ENCODE measurements around the gene TMEM63A. TPM values are rescaled to one million over a fixed set of nuclear protein-coding genes. Genes with fewer than 3 reads are reported as not detected.
"Not testable (repeated sequence)": the region's sequence is repeated elsewhere in the genome, so short reads cannot be mapped to it uniquely, and the experiment has no call there.

Gene TMEM63A
- total RNA-seq, 3 donors from 2014 or later (not counting 1 experiment from before 2014, with no cell fraction given): 101 to 166 (median 113) TPM

DNA sequence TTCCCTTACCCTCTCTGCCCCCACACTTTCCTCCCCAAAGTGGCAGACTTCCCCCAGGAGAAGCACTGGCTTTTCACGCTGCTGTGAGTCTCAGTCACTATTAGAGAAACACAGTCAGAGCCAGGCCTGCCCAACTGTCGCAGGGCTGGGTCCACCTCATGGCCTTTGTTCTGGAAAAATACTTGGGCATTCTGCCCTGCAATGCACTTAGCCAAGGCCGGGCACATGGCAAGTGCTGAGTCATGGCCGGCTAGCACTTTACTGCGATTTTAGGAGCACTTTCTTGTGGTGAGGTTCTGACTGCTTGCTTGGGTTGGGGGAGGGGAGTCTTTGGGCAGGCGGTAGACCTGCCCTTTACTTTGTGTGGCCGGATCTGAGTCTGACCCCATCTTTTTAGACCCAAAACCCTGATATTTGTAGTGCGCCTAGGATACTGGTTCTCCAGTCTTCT lies 64.5 kb downstream of the TMEM63A start:
- WGBS (ENCODE audit: insufficient coverage): 58% methylated on average over 8 of the region's 8 CpGs
- H3K36me3 Mint-ChIP-seq: no peaks in the 10 kb centered on the region
- TF ChIP-seq, protein P1, sequence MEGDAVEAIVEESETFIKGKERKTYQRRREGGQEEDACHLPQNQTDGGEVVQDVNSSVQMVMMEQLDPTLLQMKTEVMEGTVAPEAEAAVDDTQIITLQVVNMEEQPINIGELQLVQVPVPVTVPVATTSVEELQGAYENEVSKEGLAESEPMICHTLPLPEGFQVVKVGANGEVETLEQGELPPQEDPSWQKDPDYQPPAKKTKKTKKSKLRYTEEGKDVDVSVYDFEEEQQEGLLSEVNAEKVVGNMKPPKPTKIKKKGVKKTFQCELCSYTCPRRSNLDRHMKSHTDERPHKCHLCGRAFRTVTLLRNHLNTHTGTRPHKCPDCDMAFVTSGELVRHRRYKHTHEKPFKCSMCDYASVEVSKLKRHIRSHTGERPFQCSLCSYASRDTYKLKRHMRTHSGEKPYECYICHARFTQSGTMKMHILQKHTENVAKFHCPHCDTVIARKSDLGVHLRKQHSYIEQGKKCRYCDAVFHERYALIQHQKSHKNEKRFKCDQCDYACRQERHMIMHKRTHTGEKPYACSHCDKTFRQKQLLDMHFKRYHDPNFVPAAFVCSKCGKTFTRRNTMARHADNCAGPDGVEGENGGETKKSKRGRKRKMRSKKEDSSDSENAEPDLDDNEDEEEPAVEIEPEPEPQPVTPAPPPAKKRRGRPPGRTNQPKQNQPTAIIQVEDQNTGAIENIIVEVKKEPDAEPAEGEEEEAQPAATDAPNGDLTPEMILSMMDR (IDR thresholded peaks at IDR 0.05): no peak
- intact Hi-C loops (cut with micrococcal nuclease): no loop called here
- no peaks in the 10 kb centered on the region for H3K9me3 Mint-ChIP-seq
- DNase-seq: no peak
- no peaks in the 10 kb centered on the region for H3K9me3 ChIP-seq (ENCODE audit: control insufficient read depth, insufficient read depth, low read length)
- no peaks in the 10 kb centered on the region for H3K27me3 Mint-ChIP-seq (ENCODE audit: low read depth in 2 of 2)
- no peaks in the 10 kb centered on the region for H3K4me1 Mint-ChIP-seq
- H3K27ac Mint-ChIP-seq: no peak overlapping the region
- H3K36me3 ChIP-seq (ENCODE audit: control insufficient read depth, insufficient read depth, low read length): no peaks in the 10 kb centered on the region
- ATAC-seq: no peak
- no peak overlapping the region for H3K27ac ChIP-seq (ENCODE audit: low read length)
- no peak overlapping the region for H3K4me3 ChIP-seq (ENCODE audit: low read length)
- H3K4me3 Mint-ChIP-seq: no peak overlapping the region
- no peaks in the 10 kb centered on the region for H3K27me3 ChIP-seq (ENCODE audit: control insufficient read depth, insufficient read depth, low read length)
- no peaks in the 10 kb centered on the region for H3K4me1 ChIP-seq (ENCODE audit: control insufficient read depth, insufficient read depth, low read length)

DNA sequence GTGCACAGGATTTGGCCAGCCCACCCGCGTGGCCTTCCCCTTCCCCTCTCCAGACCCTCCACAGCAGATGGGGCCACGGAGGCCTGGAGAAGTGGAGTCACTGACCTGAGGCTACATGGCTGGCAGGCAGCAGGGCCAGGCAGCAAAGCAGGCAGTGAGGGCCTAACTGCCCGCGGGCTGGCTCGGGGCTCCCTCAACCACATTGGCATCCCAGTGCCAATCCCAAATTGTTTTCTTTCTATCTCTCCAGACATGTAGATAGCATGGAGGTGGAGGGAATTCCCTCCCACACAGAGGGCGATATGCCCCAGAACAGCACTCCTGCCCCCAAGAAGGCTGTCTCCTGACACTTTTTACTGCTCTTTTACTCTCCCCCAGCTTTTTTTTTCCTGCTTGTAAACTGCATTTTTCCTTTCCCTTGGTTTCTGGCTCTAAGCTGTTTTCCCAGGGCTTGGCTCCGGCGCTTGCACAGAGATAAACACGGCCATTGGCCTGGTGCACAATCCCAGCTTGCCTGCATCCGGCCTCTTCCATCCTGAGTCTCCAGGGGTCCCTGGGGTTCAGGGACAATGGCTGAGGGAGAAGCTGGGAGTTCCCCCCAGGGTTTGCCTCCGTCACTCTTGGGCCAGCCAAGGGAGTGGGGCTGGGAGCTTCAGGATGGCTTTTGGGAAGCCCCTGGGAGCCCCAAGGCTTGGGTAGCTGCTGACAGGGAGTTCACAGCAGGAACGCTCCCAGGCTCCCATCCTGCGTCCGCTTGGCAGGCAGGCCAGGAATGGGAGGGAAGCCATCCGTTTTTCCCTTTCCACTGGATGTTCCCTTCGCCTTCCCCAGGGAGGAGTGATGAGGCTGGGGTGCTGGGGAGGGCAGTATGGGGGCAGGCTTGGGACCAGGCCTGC lies 65.3 kb downstream of the TMEM63A start:
- no peaks in the 10 kb centered on the region for H3K9me3 Mint-ChIP-seq
- no peak overlapping the region for H3K27ac ChIP-seq (ENCODE audit: low read length)
- WGBS (ENCODE audit: insufficient coverage): 94% methylated on average over 17 of the region's 17 CpGs

DNA sequence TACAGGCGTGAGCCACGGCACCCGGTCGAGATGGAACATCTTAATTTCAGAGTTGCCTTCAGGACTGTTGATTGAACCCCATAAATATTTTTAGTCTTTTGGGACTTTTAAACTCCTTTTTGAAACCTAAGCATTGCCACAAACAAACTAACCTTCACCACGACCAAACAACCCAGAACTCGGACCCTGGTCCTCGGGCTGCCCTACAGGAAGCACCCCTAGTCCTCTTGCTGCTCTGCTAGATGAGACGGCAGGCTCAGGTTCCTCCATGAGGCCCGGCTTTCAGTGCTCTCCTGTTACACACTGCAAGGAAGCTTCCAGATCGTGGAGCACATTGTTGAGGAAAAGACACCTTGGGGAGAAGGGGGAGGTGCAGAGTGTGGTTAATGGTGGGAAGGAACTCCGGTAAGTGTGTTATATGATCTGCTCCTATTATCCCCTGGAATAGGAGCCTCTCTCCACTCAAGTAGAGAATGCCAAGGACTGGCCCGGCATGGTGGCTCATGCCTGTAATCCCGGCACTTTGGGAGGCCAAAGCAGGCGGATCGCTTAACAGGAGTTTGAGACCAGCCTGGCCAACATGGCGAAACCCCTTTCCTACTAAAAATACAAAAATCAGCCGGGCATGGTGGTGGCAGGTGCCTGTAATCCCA lies 66.5 kb downstream of the TMEM63A start:
- DNase-seq (no peak), ATAC-seq (no peak)
- Histone ChIP-seq H3K27ac (ENCODE audit: low read length) (no peak overlapping the region), H3K4me3 (ENCODE audit: low read length) (no peak overlapping the region), H3K9me3 (ENCODE audit: control insufficient read depth, insufficient read depth, low read length) (no peaks in the 10 kb centered on the region), H3K27me3 (ENCODE audit: control insufficient read depth, insufficient read depth, low read length) (no peaks in the 10 kb centered on the region), H3K4me1 (ENCODE audit: control insufficient read depth, insufficient read depth, low read length) (peaks cover 7% of the 10 kb centered on the region), H3K36me3 (ENCODE audit: control insufficient read depth, insufficient read depth, low read length) (no peaks in the 10 kb centered on the region)
- intact Hi-C loops (cut with micrococcal nuclease): no loop called here
- TF ChIP-seq, protein P1 (IDR thresholded peaks at IDR 0.05): no peak
- WGBS (ENCODE audit: insufficient coverage): 89% methylated on average over 17 of the region's 17 CpGs
- peaks cover 4 to 5% of the 10 kb centered on the region in 2 donors for H3K4me1 Mint-ChIP-seq
- H3K27ac Mint-ChIP-seq: no peak overlapping the region
- no peak overlapping the region for H3K4me3 Mint-ChIP-seq
- no peaks in the 10 kb centered on the region for H3K27me3 Mint-ChIP-seq (ENCODE audit: low read depth in 2 of 2)
- H3K36me3 Mint-ChIP-seq: no peaks in the 10 kb centered on the region
- H3K9me3 Mint-ChIP-seq: no peaks in the 10 kb centered on the region

More for the DNA sequence above, 65.3 kb downstream of the TMEM63A start:
- TF ChIP-seq, protein P1 (IDR thresholded peaks at IDR 0.05): no peak
- Mint-ChIP-seq H3K4me1 (no peaks in the 10 kb centered on the region), H3K27ac (no peak overlapping the region), H3K4me3 (no peak overlapping the region), H3K27me3 (ENCODE audit: low read depth in 2 of 2) (no peaks in the 10 kb centered on the region), H3K36me3 (no peaks in the 10 kb centered on the region)
- Histone ChIP-seq H3K4me3 (ENCODE audit: low read length) (no peak overlapping the region), H3K9me3 (ENCODE audit: control insufficient read depth, insufficient read depth, low read length) (no peaks in the 10 kb centered on the region), H3K4me1 (ENCODE audit: control insufficient read depth, insufficient read depth, low read length) (no peaks in the 10 kb centered on the region), H3K36me3 (ENCODE audit: control insufficient read depth, insufficient read depth, low read length) (no peaks in the 10 kb centered on the region), H3K27me3 (ENCODE audit: control insufficient read depth, insufficient read depth, low read length) (no peaks in the 10 kb centered on the region)
- ATAC-seq: no peak
- intact Hi-C loops (cut with micrococcal nuclease): no loop called here
- DNase-seq: no peak

DNA sequence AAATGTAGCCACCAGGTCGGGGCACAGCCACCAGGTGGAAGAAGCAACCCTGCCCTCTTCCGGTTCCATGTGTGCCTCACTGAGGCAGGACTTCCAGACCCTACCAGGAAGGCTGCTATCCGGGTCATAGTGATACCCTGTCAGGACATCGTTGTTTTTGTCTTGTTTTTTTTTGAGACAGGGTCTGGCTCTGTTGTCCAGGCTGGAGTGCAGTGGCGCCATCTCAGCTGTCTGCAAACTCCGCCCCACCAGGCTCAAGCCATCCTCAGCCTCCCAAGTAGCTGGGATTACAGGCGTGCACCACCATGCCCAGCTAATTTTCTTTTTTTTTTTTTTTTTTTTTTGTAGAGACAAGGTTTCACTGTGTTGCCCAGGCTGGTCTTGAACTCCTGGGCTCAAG lies 67.1 kb downstream of the TMEM63A start:
- intact Hi-C loops (cut with micrococcal nuclease); H3K27me3 ChIP-seq (ENCODE audit: control insufficient read depth, insufficient read depth, low read length); H3K4me3 Mint-ChIP-seq; H3K4me1 Mint-ChIP-seq; ATAC-seq; H3K27me3 Mint-ChIP-seq (ENCODE audit: low read depth in 2 of 2); H3K4me3 ChIP-seq (ENCODE audit: low read length); H3K27ac ChIP-seq (ENCODE audit: low read length); H3K36me3 Mint-ChIP-seq; H3K27ac Mint-ChIP-seq; H3K9me3 ChIP-seq (ENCODE audit: control insufficient read depth, insufficient read depth, low read length); DNase-seq; H3K36me3 ChIP-seq (ENCODE audit: control insufficient read depth, insufficient read depth, low read length); H3K9me3 Mint-ChIP-seq: not testable (repeated sequence)
- H3K4me1 ChIP-seq (ENCODE audit: control insufficient read depth, insufficient read depth, low read length): peaks cover 11% of the 10 kb centered on the region
- 94% methylated on average over 5 of the region's 7 CpGs for WGBS (ENCODE audit: insufficient coverage)

Measured in natural killer cell (primary cell).